SK-N-SH (cell line): Measurements from ENCODE around the gene BEND3. TPM values are rescaled to one million over a fixed set of nuclear protein-coding genes. Genes with fewer than 3 reads are reported as not detected.

Source experiments
- CTCF ChIA-PET: fragments of 300-600, 350-600 bp; formaldehyde crosslinking; extraction: SDS; loops from one replicate; lab custom pipeline; 2021; lab: Yijun Ruan, JAX
- POLR2A ChIA-PET: fragments of 350-600 bp; sonication (Branson Sonifier 250); formaldehyde crosslinking; extraction: SDS; loops from one replicate; lab custom pipeline; 2020; ENCODE audit warnings: antibody characterized with exemption, inconsistent platforms; lab: Yijun Ruan, JAX
- DNase-seq: peaks from one replicate; pipeline ENCODE4 v3.0.0; 2012
- H2AFZ ChIP-seq: fragments of 200-600 bp; sonication (generic); 2 replicates; pipeline ENCODE4 v1.8.1; 2016; ENCODE audit warnings: antibody characterized with exemption, mild to moderate bottlenecking, low read depth
- H3F3A ChIP-seq: fragments of 200-600 bp; sonication (generic); replicated peaks from 2 replicates; pipeline ENCODE3; 2016; ENCODE audit warnings: antibody characterized with exemption, mild to moderate bottlenecking; ENCODE audit not compliant: insufficient read depth
- H3K27ac ChIP-seq, 2 experiments: fragments of 200-500 bp in 1 of 2; fragments of 200-600 bp in 1 of 2; sonication (Bioruptor generic) in 1 of 2; sonication (generic), shearing (Covaris generic) in 1 of 2; 2 replicates each; pipeline versions ENCODE4 v1.5.1 to v1.6.1; 2014 to 2016; ENCODE audit warnings: low read depth in 2 of 2, inconsistent platforms in 1 of 2, low read length in 1 of 2, mild to moderate bottlenecking in 1 of 2, mixed read lengths in 1 of 2
- H3K27me3 ChIP-seq: fragments of 200-600 bp; sonication (generic), shearing (Covaris generic); 2 replicates; pipeline ENCODE4 v1.6.1; 2016; ENCODE audit warnings: mixed run types; ENCODE audit not compliant: insufficient read depth
- H3K36me3 ChIP-seq, 2 experiments: fragments of 200-500 bp in 1 of 2; fragments of 200-600 bp in 1 of 2; sonication (Bioruptor generic) in 1 of 2; sonication (generic) in 1 of 2; replicated peaks in 1 of 2; 2 replicates each; pipeline versions ENCODE3 to v1.5.1; 2014 to 2016; ENCODE audit warnings: low read length in 1 of 2, mild to moderate bottlenecking in 1 of 2; ENCODE audit not compliant: insufficient read depth in 2 of 2, control insufficient read depth in 1 of 2
- H3K4me1 ChIP-seq, 2 experiments: fragments of 200-500 bp in 1 of 2; fragments of 200-600 bp in 1 of 2; sonication (Bioruptor generic) in 1 of 2; sonication (generic), shearing (Covaris generic) in 1 of 2; 2 replicates each; pipeline versions ENCODE4 v1.5.1 to v1.6.1; 2014 to 2016; ENCODE audit warnings: low read depth in 1 of 2, low read length in 1 of 2, mixed run types in 1 of 2; ENCODE audit not compliant: insufficient read depth in 2 of 2, control insufficient read depth in 1 of 2
- H3K4me2 ChIP-seq: fragments of 200-600 bp; sonication (generic), shearing (Covaris generic); 2 replicates; pipeline ENCODE4 v1.6.1; 2017; ENCODE audit warnings: mixed run types
- H3K4me3 ChIP-seq, 2 experiments: fragments of 200-500 bp in 1 of 2; fragments of 200-600 bp in 1 of 2; sonication (Bioruptor generic) in 1 of 2; sonication (generic), shearing (Covaris generic) in 1 of 2; 2 replicates each; pipeline versions ENCODE4 v1.5.1 to v1.8.1; 2014 to 2016; ENCODE audit warnings: low read depth in 2 of 2, inconsistent platforms in 1 of 2, low read length in 1 of 2, mild to moderate bottlenecking in 1 of 2, mixed read lengths in 1 of 2, moderate library complexity in 1 of 2
- H3K79me2 ChIP-seq: fragments of 200-600 bp; sonication (generic); 2 replicates; pipeline ENCODE4 v1.8.1; 2017; ENCODE audit warnings: mild to moderate bottlenecking; ENCODE audit not compliant: insufficient read depth
- H3K9ac ChIP-seq: fragments of 200-600 bp; sonication (generic); 2 replicates; pipeline ENCODE4 v1.6.1; 2017; ENCODE audit warnings: mixed run types
- H3K9me2 ChIP-seq: fragments of 200-600 bp; sonication (generic); 2 replicates; pipeline ENCODE4 v1.6.1; 2017; ENCODE audit warnings: mixed run types
- H3K9me3 ChIP-seq: fragments of 200-600 bp; sonication (generic); 2 replicates; pipeline ENCODE4 v1.6.1; 2017; ENCODE audit warnings: mixed run types, mild to moderate bottlenecking, moderate library complexity
- H4K20me1 ChIP-seq: fragments of 200-600 bp; sonication (generic); 2 replicates; pipeline ENCODE4 v1.6.1; 2017; ENCODE audit warnings: mild to moderate bottlenecking, mixed run types; ENCODE audit not compliant: insufficient read depth
- CTCF ChIP-seq: fragments of 200-600 bp; sonication (generic); IDR thresholded peaks from 2 replicates; pipeline ENCODE4 v1.6.1; 2017; ENCODE audit warnings: antibody characterized with exemption, mild to moderate bottlenecking, moderate library complexity
- ELF1 ChIP-seq: IDR thresholded peaks from 2 replicates; pipeline ENCODE4 v1.4.0; 2012
- EZH2phosphoT487 ChIP-seq: fragments of 200-600 bp; sonication (generic); IDR thresholded peaks from 2 replicates; pipeline ENCODE4 v1.6.1; 2017; ENCODE audit warnings: low read depth, mixed run types, mild to moderate bottlenecking, antibody characterized with exemption, moderate library complexity, borderline replicate concordance
- FOSL2 ChIP-seq: IDR thresholded peaks from 2 replicates; pipeline ENCODE4 v1.4.0; 2012; ENCODE audit warnings: low read depth, mild to moderate bottlenecking, moderate library complexity, borderline replicate concordance
- FOXJ3 ChIP-seq: sonication (generic); formaldehyde crosslinking; IDR thresholded peaks from 2 replicates; pipeline ENCODE4 v1.5.1; 2020; ENCODE audit warnings: mild to moderate bottlenecking, missing genetic modification reagents
- FOXM1 ChIP-seq: IDR thresholded peaks from 2 replicates; pipeline ENCODE4 v1.4.0; 2012; ENCODE audit warnings: low read depth, mild to moderate bottlenecking
- GATA2 ChIP-seq: sonication (generic); formaldehyde crosslinking; IDR thresholded peaks from 2 replicates; pipeline ENCODE4 v1.5.0; 2020; ENCODE audit warnings: mild to moderate bottlenecking, missing genetic modification reagents
- MAX ChIP-seq: IDR thresholded peaks from 2 replicates; pipeline ENCODE4 v1.4.0; 2012; ENCODE audit warnings: low read depth
- MEF2A ChIP-seq: IDR thresholded peaks from 2 replicates; pipeline ENCODE4 v1.4.0; 2012; ENCODE audit warnings: low read depth, borderline replicate concordance
- POLR2AphosphoS5 ChIP-seq: IDR thresholded peaks from 2 replicates; pipeline ENCODE4 v1.6.1; 2012; ENCODE audit warnings: low read depth, low read length
- RXRA ChIP-seq: IDR thresholded peaks from 2 replicates; pipeline ENCODE4 v1.4.0; 2012; ENCODE audit warnings: low read depth, mild to moderate bottlenecking, borderline replicate concordance
- SIN3A ChIP-seq: IDR thresholded peaks from 2 replicates; pipeline ENCODE4 v1.6.1; 2012; ENCODE audit warnings: low read depth, mild to moderate bottlenecking, low read length, moderate library complexity, borderline replicate concordance
- SMC3 ChIP-seq: IDR thresholded peaks from 2 replicates; pipeline ENCODE4 v1.6.1; 2012; ENCODE audit warnings: low read depth, low read length, improper control_type of control experiment
- TAF1 ChIP-seq: IDR thresholded peaks from 2 replicates; pipeline ENCODE4 v1.6.1; 2012; ENCODE audit warnings: low read depth, mild to moderate bottlenecking, low read length, moderate library complexity, borderline replicate concordance
- TCF12 ChIP-seq: IDR thresholded peaks from 2 replicates; pipeline ENCODE4 v1.4.0; 2012
- TEAD4 ChIP-seq: IDR thresholded peaks from 2 replicates; pipeline ENCODE4 v1.4.0; 2012; ENCODE audit warnings: mild to moderate bottlenecking, borderline replicate concordance; ENCODE audit not compliant: insufficient read depth
- USF1 ChIP-seq: IDR thresholded peaks from 2 replicates; pipeline ENCODE4 v1.4.0; 2012; ENCODE audit warnings: low read depth, borderline replicate concordance
- YY1 ChIP-seq: IDR thresholded peaks from 2 replicates; pipeline ENCODE4 v1.4.0; 2012; ENCODE audit warnings: low read depth, mild to moderate bottlenecking
- WGBS: methylation state at CpG from one replicate; pipeline ENCODE4 v1.1.6; 2017; ENCODE audit warnings: low lambda C conversion rate; 5-methylcytosine and 5-hydroxymethylcytosine counted together
- polyA plus RNA-seq, 3 experiments: library from polyadenylated mRNA; depleted of rRNA; stranded (reverse); fragments of >200 nt; gene quantifications; 2 replicates each; pipeline ENCODE4 v1.2.3, GENCODE V29; 2012
- TF ChIP-seq, protein P1 (sequence below): IDR thresholded peaks from 2 replicates; pipeline ENCODE4; 2012

BEND3 gene
- polyA plus RNA-seq, 1 of the 3 experiments (the other 2 are of a cell fraction) = 1.0 TPM

- TF ChIP-seq FOXJ3 (CRISPR knock-in tag) (no peak), RXRA (no peak), FOXM1 (no peak)
Observed at GRCh38 chr6:107079429-107079828, 35.9 kb downstream of the BEND3 start (continued).

DNA sequence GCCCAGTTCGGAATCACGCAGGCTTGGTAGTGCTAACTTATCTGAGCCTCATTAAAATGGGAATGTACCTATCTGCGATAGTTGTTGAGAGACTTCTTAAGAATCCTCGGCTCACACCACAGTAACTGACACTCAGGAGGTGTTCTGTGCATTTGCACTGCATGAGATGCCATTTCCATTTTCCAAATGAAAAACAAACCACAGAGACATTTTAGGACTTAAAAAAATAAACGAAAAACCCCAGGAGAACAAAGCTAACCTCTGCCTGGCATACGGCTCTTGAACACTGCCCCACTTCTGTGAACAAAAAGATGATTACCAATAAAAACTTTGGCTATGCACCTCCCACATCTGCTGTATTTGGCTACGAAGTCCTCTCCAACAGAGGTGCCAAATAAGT lies 37.6 kb downstream of the BEND3 start:
- Histone ChIP-seq H3F3A (no peaks in the 10 kb centered on the region), H3K27ac (no peak overlapping the region), H3K4me2 (no peak overlapping the region), H4K20me1 (no peaks in the 10 kb centered on the region), H3K9me2 (no peaks in the 10 kb centered on the region), H3K4me1 (peaks cover 0 to 7% of the 10 kb centered on the region in 2 experiments; a peak in 1 of 4 replicates), H3K9me3 (no peaks in the 10 kb centered on the region), H3K4me3 (no peak overlapping the region), H2AFZ (no peak overlapping the region), H3K36me3 (no peaks in the 10 kb centered on the region), H3K9ac (no peak overlapping the region), H3K79me2 (no peaks in the 10 kb centered on the region), H3K27me3 (no peaks in the 10 kb centered on the region)
- CTCF ChIA-PET = interaction anchor here (1.0 kb wide), 1 partner anchor 36 kb away, joined by 4 read pairs; no protein-coding TSS in a partner anchor
- TF ChIP-seq FOXM1 (no peak), SMC3 (no peak), YY1 (no peak), TAF1 (no peak), MAX (no peak), TCF12 (no peak), POLR2AphosphoS5 (no peak), ELF1 (no peak), GATA2 (CRISPR knock-in tag) (no peak), SIN3A (no peak), EZH2phosphoT487 (no peak), USF1 (no peak), FOSL2 (no peak), FOXJ3 (CRISPR knock-in tag) (no peak), CTCF (no peak), TEAD4 (no peak), MEF2A (no peak)
- TF ChIP-seq, protein P1, sequence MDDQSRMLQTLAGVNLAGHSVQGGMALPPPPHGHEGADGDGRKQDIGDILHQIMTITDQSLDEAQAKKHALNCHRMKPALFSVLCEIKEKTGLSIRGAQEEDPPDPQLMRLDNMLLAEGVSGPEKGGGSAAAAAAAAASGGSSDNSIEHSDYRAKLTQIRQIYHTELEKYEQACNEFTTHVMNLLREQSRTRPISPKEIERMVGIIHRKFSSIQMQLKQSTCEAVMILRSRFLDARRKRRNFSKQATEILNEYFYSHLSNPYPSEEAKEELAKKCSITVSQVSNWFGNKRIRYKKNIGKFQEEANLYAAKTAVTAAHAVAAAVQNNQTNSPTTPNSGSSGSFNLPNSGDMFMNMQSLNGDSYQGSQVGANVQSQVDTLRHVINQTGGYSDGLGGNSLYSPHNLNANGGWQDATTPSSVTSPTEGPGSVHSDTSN = no peak
- WGBS = 95% methylated on average over 7 of the region's 7 CpGs
- no peak for DNase-seq
- POLR2A ChIA-PET = no interaction called here
